GM12872 (cell line): Measurements from ENCODE around the gene CYTIP.

Experiments
- CTCF ChIP-seq: IDR thresholded peaks from 3 replicates; pipeline ENCODE4 v1.5.1; 2011; ENCODE audit warnings: low read depth, mild to moderate bottlenecking, low read length, moderate library complexity; ENCODE audit not compliant: insufficient read depth

Gene CYTIP

GRCh38 chr2:157471078-157471477, 27.2 kb upstream of the CYTIP start:
- no peak for TF ChIP-seq CTCF

DNA sequence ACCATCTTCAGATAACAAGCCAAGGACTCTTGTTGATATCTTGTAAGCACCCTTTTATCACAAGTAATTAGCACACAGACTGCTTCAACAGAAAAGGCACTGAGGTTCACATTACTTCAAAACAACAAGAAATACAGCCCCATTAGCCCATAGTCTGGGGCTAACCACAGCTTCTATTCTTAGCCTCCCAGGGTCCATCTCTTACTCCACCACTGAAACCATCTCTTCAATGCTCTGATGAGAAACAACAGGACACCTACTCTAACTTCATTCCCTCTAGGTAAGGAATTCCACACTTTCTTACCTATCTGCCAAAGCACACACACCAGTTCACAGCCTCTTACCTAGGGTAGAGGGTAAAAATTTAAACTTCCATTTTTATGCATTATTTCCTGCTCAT, 26.4 kb upstream of the CYTIP start:
- no peak for TF ChIP-seq CTCF

GRCh38 chr2:157469726-157470125, 25.8 kb upstream of the CYTIP start:
- TF ChIP-seq CTCF, result no peak

GRCh38 chr2:157468931-157469708, 25.2 kb upstream of the CYTIP start:
- TF ChIP-seq CTCF, result no peak

GRCh38 chr2:157466764-157467163, 22.9 kb upstream of the CYTIP start:
- no peak for TF ChIP-seq CTCF

DNA sequence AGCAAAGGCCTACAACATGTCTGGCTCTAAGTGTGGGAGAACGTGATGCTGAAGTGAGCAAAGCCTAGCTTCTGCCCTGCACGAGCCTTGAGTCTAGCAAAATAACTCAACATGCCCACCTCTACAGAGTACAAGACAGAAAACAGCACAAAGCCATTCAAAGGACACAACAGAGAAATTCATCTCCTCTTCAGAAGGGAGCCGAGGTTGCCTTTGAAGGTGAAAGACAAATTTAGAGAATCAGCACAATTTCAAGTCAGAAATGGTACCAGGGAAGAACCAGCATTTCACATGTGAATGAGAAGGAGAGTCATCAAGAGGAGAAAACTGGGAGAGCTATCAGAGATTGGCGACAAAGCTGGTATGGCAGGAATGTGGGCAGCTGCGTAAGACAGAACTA, 21.7 kb upstream of the CYTIP start:
- TF ChIP-seq CTCF, result no peak

DNA sequence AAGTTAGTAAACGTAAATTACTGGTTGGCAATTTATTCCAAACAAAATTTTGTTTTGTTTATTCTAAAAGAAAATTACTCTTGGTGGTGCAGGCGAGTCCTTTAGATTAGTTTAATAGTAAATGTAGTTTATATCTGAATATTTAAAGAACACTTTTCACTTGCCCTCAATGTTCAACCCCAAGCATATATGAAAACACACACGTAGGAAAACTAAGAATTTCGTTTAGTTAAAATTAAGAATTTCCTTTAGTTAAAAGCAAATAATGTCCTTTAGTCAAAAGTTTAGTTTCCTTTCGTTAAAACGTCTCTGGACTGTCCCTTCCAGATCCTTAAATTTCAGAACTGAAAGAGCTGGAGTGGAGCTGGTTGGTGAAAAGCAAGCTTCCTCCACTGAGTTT, 19.1 kb upstream of the CYTIP start:
- TF ChIP-seq CTCF, result no peak

DNA sequence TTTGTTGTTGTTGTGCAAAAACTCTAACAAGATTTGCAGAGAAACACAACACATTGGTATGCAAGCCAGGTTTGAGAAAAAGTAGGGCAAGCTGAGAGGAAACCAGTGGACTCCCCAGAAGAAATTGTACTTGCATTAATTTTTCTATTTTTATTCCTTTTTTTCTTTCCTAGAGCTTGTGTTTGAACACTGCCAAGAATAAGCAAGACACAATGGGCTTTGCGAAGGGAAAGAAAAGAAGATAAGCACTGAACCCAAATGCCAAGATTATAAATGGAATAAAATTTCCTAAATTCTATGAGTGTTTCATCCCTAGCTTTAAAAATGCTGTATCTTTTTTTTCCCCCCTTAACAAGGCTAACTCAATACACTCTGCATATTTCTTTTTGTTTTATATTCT, 17.0 kb upstream of the CYTIP start:
- TF ChIP-seq CTCF, result no peak
